Neural progenitor cell (in vitro differentiated cells): ENCODE data around the gene CENPN.

ENCODE experiments used
- CTCF ChIP-seq: fragments of 200-600 bp; sonication (generic); IDR thresholded peaks from 2 replicates; pipeline ENCODE4 v1.5.1; 2017; ENCODE audit warnings: antibody characterized with exemption, mild to moderate bottlenecking
- EZH2phosphoT487 ChIP-seq: fragments of 200-600 bp; sonication (generic); IDR thresholded peaks from 2 replicates; pipeline ENCODE4 v1.6.1; 2017; ENCODE audit warnings: antibody characterized with exemption

GRCh38 chr16:81005610-81006161 is 1.3 kb upstream of the CENPN start:
- TF ChIP-seq CTCF, result no peak
- no peak for TF ChIP-seq EZH2phosphoT487
